ENCODE results near the gene DNAH10.

DNAH10 gene

DNA sequence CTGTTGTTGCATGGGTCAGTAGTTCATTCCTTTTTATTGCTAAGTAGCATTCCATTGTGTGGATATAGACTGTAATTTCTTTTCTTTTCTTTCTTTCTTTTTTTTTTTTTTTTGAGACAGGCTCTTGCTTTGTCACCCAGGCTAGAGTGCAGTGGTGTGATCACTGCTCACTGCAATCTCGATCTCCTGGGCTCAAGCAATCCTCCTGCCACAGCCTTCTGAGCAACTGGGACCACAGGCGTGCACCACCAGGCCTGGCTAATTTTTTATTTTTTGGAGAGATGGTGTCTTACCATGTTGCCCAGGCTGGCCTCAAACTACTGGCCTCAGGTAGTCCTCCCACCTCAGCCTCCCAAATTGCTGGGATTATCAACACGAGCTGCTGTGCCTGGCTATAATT, 44.8 kb upstream of the DNAH10 start:
- DNase-seq (ENCODE audit: extremely low read depth, low read depth) = no peak
- TF ChIP-seq, protein P1, sequence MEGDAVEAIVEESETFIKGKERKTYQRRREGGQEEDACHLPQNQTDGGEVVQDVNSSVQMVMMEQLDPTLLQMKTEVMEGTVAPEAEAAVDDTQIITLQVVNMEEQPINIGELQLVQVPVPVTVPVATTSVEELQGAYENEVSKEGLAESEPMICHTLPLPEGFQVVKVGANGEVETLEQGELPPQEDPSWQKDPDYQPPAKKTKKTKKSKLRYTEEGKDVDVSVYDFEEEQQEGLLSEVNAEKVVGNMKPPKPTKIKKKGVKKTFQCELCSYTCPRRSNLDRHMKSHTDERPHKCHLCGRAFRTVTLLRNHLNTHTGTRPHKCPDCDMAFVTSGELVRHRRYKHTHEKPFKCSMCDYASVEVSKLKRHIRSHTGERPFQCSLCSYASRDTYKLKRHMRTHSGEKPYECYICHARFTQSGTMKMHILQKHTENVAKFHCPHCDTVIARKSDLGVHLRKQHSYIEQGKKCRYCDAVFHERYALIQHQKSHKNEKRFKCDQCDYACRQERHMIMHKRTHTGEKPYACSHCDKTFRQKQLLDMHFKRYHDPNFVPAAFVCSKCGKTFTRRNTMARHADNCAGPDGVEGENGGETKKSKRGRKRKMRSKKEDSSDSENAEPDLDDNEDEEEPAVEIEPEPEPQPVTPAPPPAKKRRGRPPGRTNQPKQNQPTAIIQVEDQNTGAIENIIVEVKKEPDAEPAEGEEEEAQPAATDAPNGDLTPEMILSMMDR (IDR thresholded peaks at IDR 0.05; ENCODE audit: low read depth, low read length) = no peak

DNA sequence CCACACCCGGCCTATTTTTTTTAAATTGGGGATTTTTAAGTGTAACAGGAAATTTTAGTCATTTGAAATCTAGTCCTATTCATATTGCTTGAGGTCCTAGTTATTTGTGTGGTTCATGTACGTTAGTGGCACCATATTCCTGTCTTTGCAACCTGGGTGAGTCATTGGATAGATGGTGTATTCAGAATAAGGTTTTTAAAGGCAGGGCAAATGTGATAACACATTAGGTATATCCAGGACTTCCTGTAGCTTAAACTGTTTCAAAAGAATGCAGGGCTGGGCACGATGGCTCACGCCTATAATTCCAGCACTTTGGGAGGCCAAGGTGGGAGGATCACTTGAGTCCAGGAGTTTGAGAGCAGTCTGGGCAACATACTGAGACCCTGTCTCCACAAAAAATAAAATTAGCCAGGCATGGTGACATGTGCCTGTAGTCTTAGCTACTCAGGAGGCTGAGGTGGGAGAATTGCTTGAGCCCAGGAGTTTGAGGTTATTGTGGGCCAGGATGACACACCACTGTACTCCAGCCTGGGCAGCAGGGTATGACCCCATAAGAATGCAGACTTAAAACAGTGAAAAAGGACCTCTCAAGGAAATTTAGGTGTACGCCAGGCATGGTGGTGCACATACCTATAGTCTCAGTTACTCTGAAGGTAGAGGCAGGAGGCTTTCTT, 41.8 kb upstream of the DNAH10 start:
- no peak for DNase-seq (ENCODE audit: extremely low read depth, low read depth)
- TF ChIP-seq, protein P1 (IDR thresholded peaks at IDR 0.05; ENCODE audit: low read depth, low read length) = no peak

DNA sequence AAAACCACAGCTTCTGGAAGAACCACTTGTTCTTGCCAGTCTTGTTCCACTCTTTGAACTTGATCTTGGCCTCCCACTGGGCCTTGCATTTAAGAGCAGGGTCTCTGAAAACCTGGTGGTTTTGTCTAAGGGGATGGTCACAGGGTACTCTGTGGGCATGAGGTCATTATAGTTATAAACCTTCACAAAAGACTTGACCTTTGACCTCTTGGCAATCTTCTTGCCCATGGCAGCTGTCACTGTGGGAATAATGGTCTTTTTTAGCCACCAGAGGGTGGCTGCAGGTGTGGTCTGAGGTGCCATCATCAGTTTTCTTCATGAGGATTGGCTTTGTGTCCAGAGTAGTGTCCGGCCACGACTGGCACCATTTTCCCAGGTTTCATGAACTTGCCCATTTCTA, 40.9 kb upstream of the DNAH10 start:
- no peak for DNase-seq (ENCODE audit: extremely low read depth, low read depth)
- TF ChIP-seq, protein P1 (IDR thresholded peaks at IDR 0.05; ENCODE audit: low read depth, low read length) = no peak

DNA sequence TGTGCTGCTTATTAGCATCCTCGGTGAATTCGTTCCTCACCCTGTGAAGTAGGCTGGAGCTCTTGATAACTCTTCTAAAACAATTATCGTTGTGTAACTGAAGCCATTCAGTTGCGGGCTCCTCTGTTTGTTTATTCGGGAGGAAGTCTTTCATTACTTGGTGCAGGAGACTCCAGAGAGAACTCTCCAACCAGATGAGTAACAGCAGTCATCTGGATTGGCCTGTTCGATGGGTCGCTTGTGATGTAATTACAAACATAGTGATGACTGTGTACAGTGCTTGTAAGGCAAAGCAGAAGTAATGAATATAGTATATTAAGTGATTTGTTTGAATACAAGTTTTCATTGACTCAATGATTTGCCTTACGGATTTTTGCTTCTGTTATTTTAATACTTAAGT, 39.1 kb upstream of the DNAH10 start:
- DNase-seq (ENCODE audit: extremely low read depth, low read depth) = no peak

DNA sequence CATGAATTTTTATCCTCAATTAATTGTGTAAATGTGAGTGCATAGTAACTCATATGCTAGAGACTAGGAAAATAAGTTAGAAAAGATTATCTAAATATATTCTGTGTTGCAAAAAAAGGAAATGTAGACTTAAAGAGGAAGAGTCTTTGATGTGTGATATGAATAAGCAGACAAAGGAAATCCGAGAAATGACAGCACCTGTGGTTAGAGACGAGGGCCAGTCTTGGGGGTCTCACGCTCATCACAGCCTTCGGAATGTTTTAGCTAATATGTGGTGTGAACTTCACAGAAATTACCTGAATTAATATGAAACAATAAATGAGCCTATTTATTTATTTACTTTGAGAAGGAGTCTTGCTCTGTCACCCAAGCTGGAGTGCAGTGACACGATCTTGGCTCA, 38.3 kb upstream of the DNAH10 start:
- DNase-seq (ENCODE audit: extremely low read depth, low read depth) = no peak
- TF ChIP-seq, protein P1 (IDR thresholded peaks at IDR 0.05; ENCODE audit: low read depth, low read length) = no peak

More for the DNA sequence above, 39.1 kb upstream of the DNAH10 start:
- TF ChIP-seq, protein P1 (IDR thresholded peaks at IDR 0.05; ENCODE audit: low read depth, low read length) = no peak

DNA sequence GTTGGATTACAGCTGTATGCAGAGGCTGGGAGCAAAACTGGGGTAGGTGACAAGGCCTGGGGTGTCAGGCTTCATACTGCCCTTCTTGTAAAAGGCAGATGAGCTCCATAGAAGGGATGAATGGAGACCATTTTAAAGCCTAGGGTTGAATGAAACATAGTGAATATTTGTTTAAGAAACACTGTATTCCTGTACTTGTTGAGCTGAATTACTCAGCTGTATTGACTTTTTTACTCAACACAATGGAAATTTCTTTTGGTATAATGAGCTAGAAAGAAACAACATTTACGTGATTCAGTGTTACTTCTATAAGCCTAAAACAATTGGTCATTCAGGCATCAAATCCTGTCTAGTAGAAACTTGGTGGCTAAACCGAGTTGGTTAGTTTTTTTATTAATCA, 35.9 kb upstream of the DNAH10 start:
- DNase-seq (ENCODE audit: extremely low read depth, low read depth) = no peak

DNA sequence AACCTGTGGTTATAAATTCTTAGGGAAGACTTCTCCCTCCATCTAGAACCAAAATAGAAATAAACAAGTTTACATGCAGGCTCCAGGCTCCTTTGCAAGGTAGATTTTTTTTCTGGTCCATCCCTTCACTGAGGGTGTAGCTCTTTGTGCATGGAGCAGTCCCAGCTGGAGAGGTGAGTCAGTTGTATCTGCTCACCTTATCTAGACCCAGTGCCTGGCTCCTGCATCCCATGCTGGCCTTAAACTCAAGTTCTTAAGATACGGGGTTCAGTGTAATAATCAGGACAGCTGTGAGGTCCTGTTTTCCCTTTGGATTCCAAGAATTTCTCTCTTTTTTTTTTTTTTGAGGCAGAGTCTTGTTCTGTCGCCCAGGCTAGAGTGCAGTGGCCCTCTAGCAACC, 35.1 kb upstream of the DNAH10 start:
- DNase-seq (ENCODE audit: extremely low read depth, low read depth) = no peak
- TF ChIP-seq, protein P1 (IDR thresholded peaks at IDR 0.05; ENCODE audit: low read depth, low read length) = no peak

More for the DNA sequence above, 35.9 kb upstream of the DNAH10 start:
- TF ChIP-seq, protein P1 (IDR thresholded peaks at IDR 0.05; ENCODE audit: low read depth, low read length) = no peak

Data from AG09319 (cell line).